Upper lobe of left lung (tissue), 4 donors: ENCODE measurements around the gene ATP9B.

Source experiments
- POLR2A ChIP-seq, 4 donors: fragments of 450-650 bp; IDR thresholded peaks; one replicate each; pipeline ENCODE4 v1.5.1; 2016 to 2017; ENCODE audit warnings: antibody characterized with exemption in 4 of 4, mild to moderate bottlenecking in 2 of 4
- TF ChIP-seq, protein P1 (sequence below), 6 experiments: fragments of 450-650 bp in 4 of 6; fragments of 200-600 bp in 2 of 6; sonication (generic) in 2 of 6; IDR thresholded peaks; one replicate each; pipeline ENCODE4 v1.5.1; 2016 to 2019; ENCODE audit warnings: antibody characterized with exemption in 6 of 6

DNA sequence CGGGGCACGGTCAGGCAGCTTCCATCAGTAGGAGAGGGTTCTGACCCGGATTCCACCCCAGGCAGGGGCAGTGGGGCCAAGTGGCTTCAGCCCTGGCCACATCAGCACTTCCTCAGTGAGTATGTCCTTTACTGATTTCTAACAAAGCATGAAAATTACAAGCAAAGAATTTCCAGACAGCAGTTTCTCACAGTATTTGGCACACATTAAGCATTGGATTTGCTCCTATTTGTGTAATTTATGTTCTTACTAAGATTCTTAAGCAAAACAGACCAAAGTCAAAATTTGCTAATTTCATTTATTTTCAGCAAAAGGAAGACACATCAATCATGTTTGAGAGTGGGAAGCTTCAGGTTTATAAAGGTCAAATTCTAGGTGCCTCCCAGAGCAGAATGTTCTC, 253.2 kb downstream of the ATP9B start:
- TF ChIP-seq, protein P1, sequence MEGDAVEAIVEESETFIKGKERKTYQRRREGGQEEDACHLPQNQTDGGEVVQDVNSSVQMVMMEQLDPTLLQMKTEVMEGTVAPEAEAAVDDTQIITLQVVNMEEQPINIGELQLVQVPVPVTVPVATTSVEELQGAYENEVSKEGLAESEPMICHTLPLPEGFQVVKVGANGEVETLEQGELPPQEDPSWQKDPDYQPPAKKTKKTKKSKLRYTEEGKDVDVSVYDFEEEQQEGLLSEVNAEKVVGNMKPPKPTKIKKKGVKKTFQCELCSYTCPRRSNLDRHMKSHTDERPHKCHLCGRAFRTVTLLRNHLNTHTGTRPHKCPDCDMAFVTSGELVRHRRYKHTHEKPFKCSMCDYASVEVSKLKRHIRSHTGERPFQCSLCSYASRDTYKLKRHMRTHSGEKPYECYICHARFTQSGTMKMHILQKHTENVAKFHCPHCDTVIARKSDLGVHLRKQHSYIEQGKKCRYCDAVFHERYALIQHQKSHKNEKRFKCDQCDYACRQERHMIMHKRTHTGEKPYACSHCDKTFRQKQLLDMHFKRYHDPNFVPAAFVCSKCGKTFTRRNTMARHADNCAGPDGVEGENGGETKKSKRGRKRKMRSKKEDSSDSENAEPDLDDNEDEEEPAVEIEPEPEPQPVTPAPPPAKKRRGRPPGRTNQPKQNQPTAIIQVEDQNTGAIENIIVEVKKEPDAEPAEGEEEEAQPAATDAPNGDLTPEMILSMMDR (IDR thresholded peaks at IDR 0.05) = no peak
- no peak for TF ChIP-seq POLR2A (IDR thresholded peaks at IDR 0.05)
